Measurements from ENCODE around the gene ACY1.
A peak's percentile ranks its signal among the peaks of the same experiment; 100 is the strongest.

ACY1 gene
- total RNA-seq, result 0 to 1.3 (median 0.63) reads per million in 9 experiments

GRCh38 chr3:51982838-51983577 is at the start of gene ACY1:
TSS of gene ACY1 (plus strand) at chr3:51983535. CDS start at chr3:51984065, 530 bp downstream.
- peak within 1 kb of the TSS; percentile 92 to 95 for H3K4me3 Mint-ChIP-seq

GRCh38 chr3:51934139-51934850 is 49.0 kb upstream of the ACY1 start:
- Mint-ChIP-seq H3K9me3 (no peaks in the 10 kb centered on the region), H3K27ac (no peak overlapping the region), H3K36me3 (ENCODE audit: insufficient read depth) (peaks cover 21% of the 10 kb centered on the region), H3K4me3 (no peak overlapping the region), H3K27me3 (no peaks in the 10 kb centered on the region), H3K4me1 (ENCODE audit: low read depth in 2 of 2) (peaks cover 4 to 5% of the 10 kb centered on the region in 2 donors)
- DNase-seq, result no peak
- no peak for ATAC-seq (replicated peaks)

More at GRCh38 chr3:51982838-51983577, at the start of gene ACY1:
- Mint-ChIP-seq H3K27me3 (no peaks in the 10 kb centered on the region), H3K4me1 (ENCODE audit: low read depth in 2 of 2) (peaks cover 23 to 25% of the 10 kb centered on the region in 2 donors), H3K9me3 (no peaks in the 10 kb centered on the region), H3K36me3 (ENCODE audit: insufficient read depth) (peaks cover 21% of the 10 kb centered on the region), H3K27ac (peak within 1 kb of the TSS; percentile 90 to 97)
- DNase-seq (peak; percentile 53 to 60 (median 57)), ATAC-seq (replicated peaks) (peak; percentile 81)

GRCh38 chr3:51934991-51935885 is 48.1 kb upstream of the ACY1 start:
- no peaks in the 10 kb centered on the region for H3K27me3 Mint-ChIP-seq
- DNase-seq, result no peak
- no peaks in the 10 kb centered on the region for H3K9me3 Mint-ChIP-seq
- H3K27ac Mint-ChIP-seq, result no peak overlapping the region
- H3K36me3 Mint-ChIP-seq (ENCODE audit: insufficient read depth), result peaks cover 21% of the 10 kb centered on the region
- peaks cover 6 to 9% of the 10 kb centered on the region in 2 donors for H3K4me1 Mint-ChIP-seq (ENCODE audit: low read depth in 2 of 2)
- ATAC-seq (replicated peaks), result no peak
- no peak overlapping the region for H3K4me3 Mint-ChIP-seq

- peaks cover 14 to 18% of the 10 kb centered on the region in 2 donors for H3K4me1 Mint-ChIP-seq (ENCODE audit: low read depth in 2 of 2)
- no peaks in the 10 kb centered on the region for H3K9me3 Mint-ChIP-seq
- ATAC-seq (replicated peaks), result no peak
- H3K4me3 Mint-ChIP-seq, result no peak overlapping the region
- no peaks in the 10 kb centered on the region for H3K27me3 Mint-ChIP-seq
- no peak overlapping the region for H3K27ac Mint-ChIP-seq
- peaks cover 21% of the 10 kb centered on the region for H3K36me3 Mint-ChIP-seq (ENCODE audit: insufficient read depth)
- no peak for DNase-seq
Measured at GRCh38 chr3:51935886-51936755, 47.2 kb upstream of the ACY1 start.

GRCh38 chr3:51937014-51937413 is 46.3 kb upstream of the ACY1 start:
- H3K36me3 Mint-ChIP-seq (ENCODE audit: insufficient read depth), result peaks cover 25% of the 10 kb centered on the region
- peaks cover 18 to 27% of the 10 kb centered on the region in 2 donors for H3K4me1 Mint-ChIP-seq (ENCODE audit: low read depth in 2 of 2)
- no peaks in the 10 kb centered on the region for H3K27me3 Mint-ChIP-seq
- ATAC-seq (replicated peaks) (no peak), DNase-seq (no peak)
- no peaks in the 10 kb centered on the region for H3K9me3 Mint-ChIP-seq
- H3K4me3 Mint-ChIP-seq, result no peak overlapping the region
- H3K27ac Mint-ChIP-seq, result no peak overlapping the region

- H3K4me3 Mint-ChIP-seq, result no peak overlapping the region
- no peaks in the 10 kb centered on the region for H3K27me3 Mint-ChIP-seq
- peak overlapping the region in 1 of 2 donors; percentile 23 for H3K27ac Mint-ChIP-seq
- peaks cover 25% of the 10 kb centered on the region for H3K36me3 Mint-ChIP-seq (ENCODE audit: insufficient read depth)
- peaks cover 26 to 31% of the 10 kb centered on the region in 2 donors for H3K4me1 Mint-ChIP-seq (ENCODE audit: low read depth in 2 of 2)
- DNase-seq (no peak), ATAC-seq (replicated peaks) (no peak)
- no peaks in the 10 kb centered on the region for H3K9me3 Mint-ChIP-seq
Measured at GRCh38 chr3:51937611-51938450, 45.5 kb upstream of the ACY1 start.

- DNase-seq, result no peak
- no peaks in the 10 kb centered on the region for H3K27me3 Mint-ChIP-seq
- H3K4me3 Mint-ChIP-seq, result no peak overlapping the region
- ATAC-seq (replicated peaks), result no peak
- peaks cover 28 to 34% of the 10 kb centered on the region in 2 donors for H3K4me1 Mint-ChIP-seq (ENCODE audit: low read depth in 2 of 2)
- no peaks in the 10 kb centered on the region for H3K9me3 Mint-ChIP-seq
- no peak overlapping the region for H3K27ac Mint-ChIP-seq
- peaks cover 25% of the 10 kb centered on the region for H3K36me3 Mint-ChIP-seq (ENCODE audit: insufficient read depth)
Measured at GRCh38 chr3:51938780-51939425, 44.4 kb upstream of the ACY1 start.

- H3K9me3 Mint-ChIP-seq, result no peaks in the 10 kb centered on the region
- peaks cover 15% of the 10 kb centered on the region for H3K36me3 Mint-ChIP-seq (ENCODE audit: insufficient read depth)
- H3K27me3 Mint-ChIP-seq, result no peaks in the 10 kb centered on the region
- peak overlapping the region; percentile 89 to 93 for H3K27ac Mint-ChIP-seq
- DNase-seq (no peak), ATAC-seq (replicated peaks) (no peak)
- H3K4me3 Mint-ChIP-seq, result peak overlapping the region; percentile 86 to 92
- peaks cover 28 to 34% of the 10 kb centered on the region in 2 donors for H3K4me1 Mint-ChIP-seq (ENCODE audit: low read depth in 2 of 2)
Measured at GRCh38 chr3:51940648-51941462, 42.5 kb upstream of the ACY1 start.

GRCh38 chr3:51941463-51941797 is 41.9 kb upstream of the ACY1 start:
- Mint-ChIP-seq H3K27ac (peak overlapping the region; percentile 89 to 93), H3K4me3 (peak overlapping the region; percentile 86 to 92), H3K27me3 (no peaks in the 10 kb centered on the region), H3K4me1 (ENCODE audit: low read depth in 2 of 2) (peaks cover 28 to 34% of the 10 kb centered on the region in 2 donors), H3K36me3 (ENCODE audit: insufficient read depth) (peaks cover 14% of the 10 kb centered on the region), H3K9me3 (no peaks in the 10 kb centered on the region)
- ATAC-seq (replicated peaks), result no peak
- no peak for DNase-seq

GRCh38 chr3:51941798-51942602 is 41.3 kb upstream of the ACY1 start, which contains the start of the genes PARP3 and RRP9:
TSS of gene PARP3 (plus strand) at chr3:51942363. CDS start at chr3:51943356, 993 bp downstream.
TSS of gene RRP9 (minus strand) at chr3:51941904. CDS start at chr3:51941867, 37 bp downstream.
- Mint-ChIP-seq H3K27me3 (no peaks in the 10 kb centered on the region), H3K27ac (peak within 1 kb of the TSS; percentile 89 to 93), H3K36me3 (ENCODE audit: insufficient read depth) (peaks cover 9% of the 10 kb centered on the region), H3K4me3 (peak within 1 kb of the TSS; percentile 86 to 92), H3K4me1 (ENCODE audit: low read depth in 2 of 2) (peaks cover 28 to 34% of the 10 kb centered on the region in 2 donors), H3K9me3 (no peaks in the 10 kb centered on the region)
- peak; percentile 90 for ATAC-seq (replicated peaks)
- peak; percentile 98 to 99 (median 99) for DNase-seq
